Measurements from ENCODE around the gene ANKRD13C. TPM values are rescaled to one million over a fixed set of nuclear protein-coding genes. Genes with fewer than 3 reads are reported as not detected.

The ANKRD13C gene
- polyA plus RNA-seq, 1 of the 3 experiments (the other 2 are of a cell fraction) = 5.2 TPM

DNA sequence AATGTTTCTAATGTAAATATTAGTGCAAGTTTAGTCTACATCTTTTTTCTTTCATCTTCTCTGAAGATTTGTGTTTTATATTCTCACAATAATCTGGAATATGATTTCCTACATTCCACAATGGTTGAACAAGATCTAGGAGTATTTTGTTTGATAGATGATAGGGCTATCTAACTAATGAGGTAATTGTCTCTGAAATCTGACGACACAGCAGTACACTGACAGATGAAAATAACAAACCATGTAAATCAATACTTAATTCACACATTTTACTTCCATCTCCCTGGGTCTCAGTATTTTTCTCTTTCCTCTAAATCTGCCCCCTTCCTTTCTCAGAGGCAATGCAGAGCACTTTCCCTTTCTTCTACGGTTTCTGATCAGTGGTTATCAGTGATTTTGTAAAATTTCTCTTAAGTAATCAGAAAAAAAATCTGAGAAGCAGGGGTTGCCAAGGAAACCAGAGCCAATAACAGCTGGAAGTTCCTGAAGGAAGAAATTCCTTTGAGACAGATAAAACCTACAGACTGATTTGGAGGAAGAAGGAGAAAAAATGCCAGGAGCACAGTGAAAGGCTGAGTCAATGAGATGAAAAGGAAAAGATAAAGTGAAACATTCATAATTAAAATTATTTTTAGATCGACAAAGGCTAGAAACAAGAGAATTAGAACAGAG is 7.3 kb upstream of the ANKRD13C start:
- 0 out of 2 replicates have a peak, but pooled peaks have one; percentile 10 for TF ChIP-seq TEAD4 (IDR thresholded peaks at IDR 0.05; ENCODE audit: borderline replicate concordance, insufficient read depth)
- TF ChIP-seq TCF12 (IDR thresholded peaks at IDR 0.05) = peak; percentile 25; the same call in 1 of the 2 replicates
- no peak for TF ChIP-seq REST (IDR thresholded peaks at IDR 0.05; ENCODE audit: low read depth, low read length)
- no peaks in the 10 kb centered on the region for H3K36me3 ChIP-seq (replicated peaks in 1 of 2; ENCODE audit: control insufficient read depth in 1 of 2, insufficient read depth in 2 of 2, low read length in 1 of 2)
- 40% methylated on average over 3 of the region's 3 CpGs for WGBS (ENCODE audit: low lambda C conversion rate)
- ChIA-PET CTCF (no interaction called here), POLR2A (interaction anchor here (0.7 kb wide), 1 partner anchor 9 kb away, joined by 5 read pairs; no protein-coding TSS in a partner anchor)
- no peak for DNase-seq
- H3K9me2 ChIP-seq = no peaks in the 10 kb centered on the region
- H3K4me1 ChIP-seq (ENCODE audit: control insufficient read depth in 1 of 2, insufficient read depth in 2 of 2, low read depth in 1 of 2, low read length in 1 of 2) = peaks cover 0 to 12% of the 10 kb centered on the region in 2 experiments; a peak in 2 of 4 replicates
- no peaks in the 10 kb centered on the region for H3K27me3 ChIP-seq (ENCODE audit: insufficient read depth)
- no peak overlapping the region for H3K4me3 ChIP-seq (ENCODE audit: low read depth in 2 of 2, low read length in 1 of 2)
- peak overlapping the region in 1 of 2 experiments; percentile 43; a peak in 2 of 4 replicates for H3K27ac ChIP-seq (ENCODE audit: low read depth in 2 of 2, low read length in 1 of 2)
- no peaks in the 10 kb centered on the region for H3K9me3 ChIP-seq
- H3K4me2 ChIP-seq = peak overlapping the region; percentile 28
- H2AFZ ChIP-seq (ENCODE audit: low read depth) = no peak overlapping the region
- H3K79me2 ChIP-seq (ENCODE audit: insufficient read depth) = no peaks in the 10 kb centered on the region
- H3F3A ChIP-seq (replicated peaks; ENCODE audit: insufficient read depth) = peaks cover 3% of the 10 kb centered on the region
- H3K9ac ChIP-seq = peak overlapping the region; percentile 3; the same call in 1 of the 2 replicates
- H4K20me1 ChIP-seq (ENCODE audit: insufficient read depth) = no peaks in the 10 kb centered on the region

DNA sequence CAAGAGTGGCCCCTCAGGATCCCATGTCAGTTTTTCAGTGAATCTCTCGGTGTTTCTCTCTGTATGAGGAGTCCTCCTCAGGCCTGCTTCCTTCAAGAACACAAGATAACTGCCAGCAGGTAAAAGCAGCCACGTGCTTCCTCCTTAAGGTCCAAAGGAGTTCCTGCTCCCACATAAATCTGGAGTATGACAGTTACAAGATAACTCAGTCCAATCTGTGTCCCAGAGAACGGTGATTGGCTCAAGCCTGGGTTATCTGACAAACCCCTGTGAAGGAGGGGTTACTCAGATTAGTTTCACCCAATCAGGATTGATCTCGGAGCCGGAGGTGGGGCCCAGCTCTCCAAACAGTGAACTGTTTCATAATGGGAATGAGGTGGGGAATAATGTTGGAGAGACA is 5.8 kb upstream of the ANKRD13C start:
- CTCF ChIA-PET = no interaction called here
- no peak overlapping the region for H3K4me3 ChIP-seq (ENCODE audit: low read depth in 2 of 2, low read length in 1 of 2)
- H3K36me3 ChIP-seq (replicated peaks in 1 of 2; ENCODE audit: control insufficient read depth in 1 of 2, insufficient read depth in 2 of 2, low read length in 1 of 2) = no peaks in the 10 kb centered on the region
- 92% methylated on average over 5 of the region's 5 CpGs for WGBS (ENCODE audit: low lambda C conversion rate)
- H3K9ac ChIP-seq = no peak overlapping the region
- TF ChIP-seq FOXM1 (IDR thresholded peaks at IDR 0.05; ENCODE audit: low read depth) (no peak), FOXJ3 (CRISPR knock-in tag; IDR thresholded peaks at IDR 0.05) (no peak), RFX5 (IDR thresholded peaks at IDR 0.05; ENCODE audit: low read length) (no peak), IRF3 (IDR thresholded peaks at IDR 0.05; ENCODE audit: low read depth, low read length) (no peak), TCF12 (IDR thresholded peaks at IDR 0.05) (no peak), RAD21 (IDR thresholded peaks at IDR 0.05; ENCODE audit: low read length) (no peak), ZBTB33 (IDR thresholded peaks at IDR 0.05; ENCODE audit: borderline replicate concordance, low read depth) (no peak), GABPA (IDR thresholded peaks at IDR 0.05; ENCODE audit: low read depth) (no peak), ELF1 (IDR thresholded peaks at IDR 0.05) (no peak), POLR2AphosphoS5 (IDR thresholded peaks at IDR 0.05; ENCODE audit: low read depth, low read length) (no peak), NRF1 (IDR thresholded peaks at IDR 0.05; ENCODE audit: low read depth, low read length) (no peak), MEF2A (IDR thresholded peaks at IDR 0.05; ENCODE audit: borderline replicate concordance, low read depth) (no peak), USF2 (IDR thresholded peaks at IDR 0.05; ENCODE audit: borderline replicate concordance, low read depth, low read length) (no peak), YY1 (IDR thresholded peaks at IDR 0.05; ENCODE audit: low read depth) (no peak)
- no peaks in the 10 kb centered on the region for H3K9me2 ChIP-seq
- no peak overlapping the region for H3K27ac ChIP-seq (ENCODE audit: low read depth in 2 of 2, low read length in 1 of 2)
- peaks cover 3% of the 10 kb centered on the region for H3F3A ChIP-seq (replicated peaks; ENCODE audit: insufficient read depth)
- POLR2A ChIA-PET = no interaction called here
- H3K9me3 ChIP-seq = no peaks in the 10 kb centered on the region
- H2AFZ ChIP-seq (ENCODE audit: low read depth) = no peak overlapping the region
- no peaks in the 10 kb centered on the region for H4K20me1 ChIP-seq (ENCODE audit: insufficient read depth)
- DNase-seq = no peak
- H3K79me2 ChIP-seq (ENCODE audit: insufficient read depth) = no peaks in the 10 kb centered on the region; the same call in 1 of the 2 replicates
- no peaks in the 10 kb centered on the region for H3K27me3 ChIP-seq (ENCODE audit: insufficient read depth)
- H3K4me2 ChIP-seq = no peak overlapping the region
- peaks cover 0 to 12% of the 10 kb centered on the region in 2 experiments; a peak in 2 of 4 replicates for H3K4me1 ChIP-seq (ENCODE audit: control insufficient read depth in 1 of 2, insufficient read depth in 2 of 2, low read depth in 1 of 2, low read length in 1 of 2)
